HG03460 (cell line): Measurements from ENCODE around the gene OSBPL3.

ENCODE experiments used
- ATAC-seq: cut with Tn5 transposase; IDR thresholded peaks from one replicate; pipeline ENCODE4 v1.9.1; 2021; ENCODE audit not compliant: unreplicated experiment

The OSBPL3 gene

DNA sequence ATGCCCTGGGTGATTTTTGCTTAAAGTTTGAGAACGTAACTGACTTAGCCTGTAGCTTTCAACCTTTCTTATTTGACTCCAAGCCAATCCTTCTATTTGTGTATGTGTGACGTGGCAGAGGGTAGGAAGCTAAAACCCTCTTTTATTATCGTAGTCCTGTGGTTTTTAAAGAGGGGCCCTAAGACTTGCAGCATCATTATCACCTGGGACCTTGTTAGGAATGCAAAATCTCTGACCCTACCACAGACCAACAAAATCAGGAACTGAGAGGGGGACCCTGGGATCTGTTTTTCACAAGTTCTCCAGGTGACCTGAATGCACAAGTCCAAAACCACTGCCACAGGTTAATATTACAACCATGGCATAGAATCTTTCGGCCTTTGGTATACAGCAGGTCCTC is 80.1 kb downstream of the OSBPL3 start:
- ATAC-seq: peak; percentile 58

DNA sequence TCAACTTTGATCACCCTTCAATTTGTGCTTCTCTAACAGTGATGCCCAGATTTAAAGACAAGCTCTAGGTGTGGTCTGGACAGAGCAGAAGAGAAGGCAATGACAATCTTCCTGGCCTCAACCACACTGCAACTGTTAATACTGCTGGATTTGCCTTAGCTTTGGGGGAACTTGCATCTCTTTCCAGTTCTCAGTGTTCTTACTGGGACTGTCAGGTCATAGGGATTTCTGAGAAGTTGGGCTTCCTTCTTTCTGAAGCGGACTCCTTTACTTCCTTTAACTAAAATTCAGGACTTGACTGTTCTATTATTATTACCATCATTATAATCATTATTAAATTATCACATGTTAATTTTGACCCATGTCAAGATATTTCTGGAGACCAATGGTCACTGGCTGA is 80.8 kb downstream of the OSBPL3 start:
- no peak for ATAC-seq

DNA sequence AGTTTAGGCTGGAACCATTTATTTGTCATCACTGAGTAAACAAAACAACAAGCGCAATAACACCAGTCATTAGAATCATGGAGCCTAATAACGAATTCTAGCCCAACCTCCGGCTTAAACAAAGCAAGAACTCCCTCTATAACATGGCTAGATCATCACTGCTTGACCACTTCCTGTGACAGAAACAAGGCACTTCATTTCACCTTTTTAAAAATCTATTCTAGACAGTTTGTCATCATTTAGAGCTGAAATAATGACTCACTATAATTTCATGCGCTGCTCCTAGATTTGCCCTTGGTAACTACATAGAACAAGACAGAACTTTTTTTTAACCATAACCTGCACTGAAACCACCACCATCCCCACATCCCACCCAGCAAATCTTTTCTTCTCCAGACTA is 81.3 kb downstream of the OSBPL3 start:
- peak; percentile 34 for ATAC-seq

DNA sequence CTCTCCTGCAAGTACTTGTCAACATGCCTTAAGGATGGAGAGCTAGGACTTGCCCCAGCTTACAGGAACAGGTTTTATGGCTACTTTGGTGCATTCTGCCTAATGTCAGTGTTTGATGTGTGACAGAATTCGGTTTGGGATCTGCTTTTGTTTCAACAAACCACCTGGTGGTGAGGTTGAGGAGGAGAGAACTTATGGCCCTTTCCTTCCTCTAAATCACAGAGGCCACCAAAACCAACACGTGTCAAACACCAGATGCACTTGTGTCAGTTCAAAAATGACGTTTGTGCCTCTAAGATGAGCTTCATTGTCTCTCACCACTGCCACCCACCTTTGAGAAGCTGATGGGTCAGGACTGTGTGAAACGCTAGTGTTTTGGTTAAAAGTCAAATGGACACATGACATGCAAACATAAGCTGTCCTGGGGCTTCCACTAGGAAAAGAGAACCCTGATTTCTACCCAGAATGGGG is 83.9 kb downstream of the OSBPL3 start:
- ATAC-seq: peak; percentile 52

DNA sequence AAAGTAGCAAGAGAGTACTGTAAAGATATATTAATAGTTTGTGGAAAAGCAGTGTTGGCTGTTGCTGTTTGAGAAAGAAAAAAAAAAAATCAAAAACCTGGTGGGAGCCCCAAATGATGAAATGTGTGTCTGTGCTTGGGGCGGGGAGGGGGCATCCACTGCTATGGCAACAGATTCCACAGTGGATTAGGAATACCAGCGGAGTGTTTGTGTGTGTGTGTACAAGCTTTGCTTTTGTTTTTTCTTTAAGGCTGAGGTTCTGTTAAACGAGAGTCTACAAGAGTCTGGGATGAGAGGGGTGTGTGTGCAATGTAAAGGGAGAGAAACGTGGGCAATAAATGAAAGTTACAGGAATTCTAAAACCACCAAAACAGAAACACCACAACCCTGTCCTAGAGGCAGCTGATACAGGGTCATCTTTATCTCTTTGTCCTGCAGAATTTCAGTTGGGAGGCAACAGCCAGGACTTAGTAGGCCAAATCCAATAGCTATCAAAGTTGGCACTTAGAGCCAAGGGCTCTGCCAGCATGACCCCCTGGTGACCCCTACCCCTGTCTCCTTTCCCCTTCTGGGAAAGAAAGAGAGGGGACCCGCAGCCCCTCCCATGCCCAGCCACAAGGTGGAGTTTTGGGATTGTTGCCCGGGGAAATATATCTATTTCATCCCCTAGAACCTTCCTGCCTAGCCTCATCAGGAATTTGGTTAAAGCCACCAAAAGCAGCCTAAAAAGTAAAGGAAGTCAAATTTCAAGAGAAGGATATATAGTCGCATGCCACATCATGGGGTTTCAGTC is 85.4 kb downstream of the OSBPL3 start:
- no peak for ATAC-seq

DNA sequence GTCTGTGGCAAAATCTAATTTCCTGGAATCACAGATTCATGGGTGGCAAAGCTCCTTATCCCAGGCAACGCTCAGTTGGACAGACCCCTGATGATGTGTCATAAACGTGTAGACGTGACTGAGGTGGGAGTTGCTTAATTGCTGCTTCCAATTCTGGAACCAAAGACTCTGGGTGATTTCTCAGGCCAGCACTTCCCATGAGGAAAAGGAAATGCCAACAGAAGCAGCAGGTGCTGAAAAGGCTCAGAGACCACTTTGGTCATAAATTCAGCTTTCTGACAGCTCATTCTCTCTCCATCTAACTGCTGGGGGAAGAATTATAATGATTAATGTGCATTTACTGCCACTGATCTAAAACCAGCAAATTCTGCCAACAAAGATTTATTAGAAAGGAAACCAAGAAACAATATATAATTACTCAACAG is 88.7 kb downstream of the OSBPL3 start:
- ATAC-seq: no peak

DNA sequence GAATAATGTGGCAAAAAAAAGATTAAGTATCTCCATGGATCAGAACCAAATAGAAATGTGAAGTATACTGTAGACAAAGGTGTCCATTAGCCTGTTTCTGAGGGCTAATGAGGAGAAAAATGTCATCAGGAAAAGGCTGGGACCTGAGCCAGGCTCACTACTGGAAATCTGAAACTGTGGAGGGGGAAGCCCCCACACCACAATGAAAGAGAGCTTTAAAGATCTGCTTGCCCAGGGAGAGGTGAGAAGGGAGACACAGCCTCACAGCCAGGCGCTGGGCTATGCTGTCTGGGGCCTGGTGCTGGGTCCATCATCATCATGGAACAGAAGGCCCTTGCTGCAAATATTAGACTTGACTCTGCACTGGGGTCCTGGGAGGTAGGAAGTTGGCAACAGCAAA is 90.4 kb downstream of the OSBPL3 start:
- ATAC-seq: no peak

DNA sequence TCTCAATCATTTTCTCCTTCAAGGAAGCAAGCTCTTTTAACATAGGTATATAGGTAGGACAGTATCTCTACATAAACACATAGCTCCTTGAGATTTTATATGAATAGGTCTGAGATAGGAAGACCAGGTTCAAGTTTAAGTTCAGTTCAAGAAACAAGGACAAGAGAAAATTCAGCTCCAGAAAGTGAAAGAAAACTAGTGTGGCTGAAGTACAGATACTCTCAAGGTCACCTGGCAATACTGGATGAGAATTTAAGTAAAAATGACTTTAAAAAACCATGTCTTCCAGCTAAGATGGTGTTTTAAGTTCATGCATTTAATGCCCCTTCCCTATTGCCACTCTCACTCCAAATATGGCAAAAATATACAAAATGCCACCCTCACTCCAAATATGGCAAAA is 91.3 kb downstream of the OSBPL3 start:
- ATAC-seq: no peak

DNA sequence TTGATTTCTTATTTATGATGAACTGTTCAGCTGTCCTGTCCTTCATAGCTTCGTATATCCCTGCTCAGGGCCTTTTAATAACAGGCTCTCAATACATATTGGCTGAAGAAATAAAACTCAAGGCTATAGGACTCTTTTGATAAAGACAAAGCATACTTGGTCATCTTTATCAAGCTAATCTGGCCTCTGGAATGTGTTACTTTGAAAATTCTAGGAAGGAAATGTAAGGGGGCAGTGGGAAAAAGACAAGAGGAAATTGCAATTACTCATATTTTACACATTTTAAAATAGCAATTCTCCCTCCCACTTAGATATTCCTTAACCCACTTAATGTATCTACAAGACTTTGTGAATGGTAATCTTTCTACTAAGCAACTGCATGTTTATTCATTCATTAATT is 94.3 kb downstream of the OSBPL3 start:
- ATAC-seq: no peak

DNA sequence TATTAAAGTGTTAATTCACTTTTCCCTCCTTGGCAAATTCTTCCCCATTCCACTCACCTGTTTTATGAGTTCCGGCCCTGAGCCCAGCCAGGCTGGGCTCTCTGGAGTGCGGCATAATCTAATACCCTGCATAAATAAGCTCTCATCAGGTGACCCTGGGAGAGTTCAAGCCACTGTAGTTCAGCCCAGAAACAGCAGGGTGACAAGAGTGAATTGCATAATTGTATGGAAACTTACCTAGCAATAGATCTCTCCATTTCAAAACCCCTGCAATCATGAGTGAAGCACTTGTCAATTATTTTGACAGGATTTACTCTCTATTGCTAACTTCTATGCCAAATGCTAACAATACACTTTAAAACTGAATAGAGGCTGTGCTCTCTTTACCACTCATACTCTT is 94.7 kb downstream of the OSBPL3 start:
- no peak for ATAC-seq

DNA sequence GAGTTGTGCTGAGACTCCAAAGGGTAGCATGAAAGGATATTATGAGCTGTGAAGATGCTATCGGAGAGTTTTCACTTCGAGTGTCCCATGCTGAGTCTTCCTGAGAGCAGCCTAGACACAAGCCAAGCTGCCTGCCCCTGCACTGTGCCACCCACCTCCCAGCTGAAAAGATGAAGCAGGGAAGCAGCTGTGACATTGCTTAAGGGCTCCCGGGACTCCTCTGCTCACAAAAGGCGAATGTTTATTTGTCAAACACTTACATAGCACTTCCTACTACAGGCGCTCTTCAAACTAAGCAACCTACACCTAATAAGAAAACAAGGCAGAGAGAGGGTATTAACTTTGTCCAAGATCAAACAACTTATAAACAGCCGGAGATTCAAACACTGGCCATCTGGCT is 95.6 kb downstream of the OSBPL3 start:
- no peak for ATAC-seq

DNA sequence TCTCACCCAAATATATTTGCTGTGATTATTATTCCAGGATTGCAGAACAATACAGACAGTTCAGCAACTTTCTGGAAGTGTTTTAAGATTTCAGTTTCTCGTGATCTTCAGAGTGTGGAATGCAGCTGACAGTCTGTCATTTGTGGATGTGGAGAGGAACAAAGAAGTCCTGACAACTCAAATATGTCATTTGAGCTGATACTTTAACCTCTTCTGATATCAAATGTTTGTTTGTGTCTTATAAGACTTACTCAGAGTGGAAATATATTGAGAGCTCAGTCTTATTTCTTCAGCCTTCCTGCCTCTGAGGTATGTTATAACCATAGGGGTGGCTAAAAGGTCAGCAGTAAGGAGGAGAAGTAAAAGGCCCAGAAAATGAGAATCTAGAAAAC is 96.4 kb downstream of the OSBPL3 start:
- no peak for ATAC-seq

DNA sequence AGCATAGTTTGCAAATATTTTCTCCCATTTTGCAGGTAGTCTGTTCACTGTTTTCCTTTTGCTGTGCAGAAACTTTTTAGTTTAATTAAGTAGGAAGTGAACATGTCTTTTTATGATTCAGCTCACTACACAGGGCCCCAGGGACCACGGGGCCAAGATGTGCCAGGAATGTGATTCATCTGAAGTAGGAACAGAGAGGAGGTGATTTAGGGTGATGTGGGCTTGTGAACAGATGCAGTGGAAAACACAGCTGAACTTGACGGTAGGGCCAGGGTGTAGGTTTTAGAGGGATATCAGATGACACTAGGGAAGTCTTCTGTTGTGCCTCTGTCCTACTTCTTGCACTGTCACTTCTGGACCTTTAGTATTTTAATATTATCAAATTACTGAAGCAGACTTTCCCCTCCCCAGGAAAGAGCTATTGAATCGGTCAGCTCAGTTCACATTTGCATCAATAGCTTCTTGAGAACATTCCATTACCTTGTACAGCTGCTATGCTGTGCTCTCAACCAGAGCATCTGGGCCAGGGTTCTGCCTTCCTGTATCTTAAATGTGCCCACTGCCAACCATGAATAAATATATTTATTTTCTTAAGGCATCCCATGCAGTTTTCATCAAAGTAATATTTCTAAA is 96.9 kb downstream of the OSBPL3 start:
- ATAC-seq: no peak

DNA sequence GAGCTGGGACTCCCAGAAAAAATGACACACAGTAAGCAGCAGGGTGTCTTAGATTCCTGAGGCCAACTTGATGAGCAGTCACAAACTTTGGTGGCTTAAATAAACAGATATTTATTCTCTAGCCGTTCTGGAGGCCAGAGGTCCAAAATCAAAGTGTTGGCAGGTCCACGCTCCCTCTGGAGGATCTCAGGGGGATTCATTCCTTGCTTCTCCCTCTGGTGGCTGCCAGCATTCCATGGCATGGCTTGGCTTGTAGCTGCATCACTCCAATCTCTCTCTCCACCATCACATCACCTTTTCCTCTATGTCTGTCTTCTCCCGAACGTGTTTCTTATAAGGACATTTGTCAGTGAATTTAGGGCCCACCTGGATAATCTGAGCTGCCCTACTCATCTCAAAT is 98.4 kb downstream of the OSBPL3 start:
- ATAC-seq: no peak

DNA sequence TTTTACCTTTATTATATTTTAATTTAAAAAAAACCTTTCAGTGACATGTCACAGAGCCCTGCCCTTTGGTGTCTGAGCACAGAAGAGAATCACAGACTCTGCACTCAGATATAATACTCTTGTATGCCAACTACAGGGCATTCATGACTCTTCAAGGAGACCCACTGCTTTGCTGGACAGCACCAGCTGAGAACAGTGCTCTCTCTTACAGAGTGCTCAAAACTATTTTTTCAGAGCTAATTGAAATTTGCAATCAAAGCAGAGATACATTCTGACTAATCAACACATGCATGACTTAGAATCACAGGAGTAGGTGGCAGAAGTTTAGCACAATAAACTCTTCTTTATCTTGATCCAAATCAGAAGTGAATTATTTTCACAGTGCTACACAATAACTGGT is 99.1 kb downstream of the OSBPL3 start:
- no peak for ATAC-seq

DNA sequence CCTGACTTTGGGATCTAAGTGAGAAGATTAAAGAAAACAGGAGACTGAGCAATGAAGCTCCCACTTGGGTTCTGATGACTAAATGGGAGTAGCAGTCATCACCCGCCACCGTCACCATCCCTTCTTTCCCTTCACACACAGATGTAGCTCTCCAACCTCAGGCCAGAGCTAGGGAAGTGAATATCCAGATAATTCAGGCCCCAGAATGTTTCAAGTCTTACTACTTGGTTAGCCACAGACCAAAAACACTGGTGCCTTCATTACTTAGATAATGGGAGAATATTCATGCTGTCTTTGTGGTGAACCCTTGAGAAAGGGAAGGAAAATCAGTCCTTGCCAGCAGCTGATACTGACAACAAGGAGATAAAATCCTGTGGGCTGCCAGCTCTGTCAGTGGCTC is 100.7 kb downstream of the OSBPL3 start:
- no peak for ATAC-seq

DNA sequence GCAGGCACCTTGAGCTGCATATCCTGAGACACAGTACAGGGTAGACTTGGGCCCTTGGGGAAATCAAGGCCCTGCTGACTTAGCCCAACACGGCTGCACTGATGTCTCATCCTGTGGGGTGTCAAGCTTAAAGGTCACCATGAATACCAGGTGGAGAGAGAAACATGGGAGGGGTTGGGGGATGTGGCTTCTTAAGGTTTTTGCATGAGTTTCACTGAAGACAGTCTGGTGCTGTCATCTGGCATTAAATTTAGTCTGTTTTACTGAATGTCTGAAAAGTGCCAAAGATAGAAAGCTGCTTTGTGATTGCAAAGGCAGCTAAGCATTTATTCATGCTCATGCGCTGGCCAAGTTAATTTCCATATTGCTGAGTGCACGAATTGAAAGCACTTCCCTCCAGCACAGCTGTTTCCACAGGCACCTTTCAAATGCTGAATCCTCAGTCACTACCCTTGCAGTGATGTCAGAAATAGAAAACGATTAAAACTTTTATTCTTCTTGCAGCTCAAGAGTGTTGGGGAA is 102.1 kb downstream of the OSBPL3 start:
- peak; percentile 92 for ATAC-seq

DNA sequence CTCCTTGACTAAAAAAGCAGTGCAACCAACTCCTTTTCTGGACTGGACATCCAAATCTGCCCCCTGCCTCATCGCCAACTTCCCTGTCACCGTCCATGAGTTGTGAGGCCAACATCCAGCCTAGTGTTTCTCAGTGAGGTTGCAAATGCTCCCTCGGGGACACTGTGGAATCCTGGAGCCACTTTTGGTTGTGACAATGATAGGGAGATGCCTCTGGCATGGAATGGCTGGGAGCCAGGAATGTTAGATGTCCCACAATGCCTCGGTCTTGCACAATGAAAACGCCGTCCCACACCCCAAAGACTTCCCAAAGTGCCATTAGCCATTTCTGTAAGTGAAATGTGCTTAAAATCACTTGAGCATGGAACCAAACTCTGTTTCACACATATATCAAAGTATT is 105.2 kb downstream of the OSBPL3 start:
- no peak for ATAC-seq

DNA sequence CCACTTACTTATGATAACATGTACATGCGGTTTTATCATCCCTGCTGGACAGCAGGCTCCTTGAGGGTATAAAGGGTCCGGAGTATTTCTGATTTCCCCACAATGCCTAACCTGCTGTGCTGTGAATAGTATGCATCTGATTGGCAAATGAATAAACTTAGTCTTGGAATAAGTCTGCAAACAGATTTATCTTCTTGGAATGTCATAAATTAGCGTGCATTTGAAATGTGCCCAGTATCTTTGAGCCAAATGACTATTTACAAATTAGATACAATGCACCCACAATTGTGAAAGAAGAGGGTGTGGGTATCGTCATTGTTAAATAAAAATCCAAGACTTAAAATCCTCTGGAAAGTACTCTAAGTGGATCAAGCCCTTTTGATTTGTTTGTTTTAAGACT is 106.0 kb downstream of the OSBPL3 start:
- ATAC-seq: no peak

DNA sequence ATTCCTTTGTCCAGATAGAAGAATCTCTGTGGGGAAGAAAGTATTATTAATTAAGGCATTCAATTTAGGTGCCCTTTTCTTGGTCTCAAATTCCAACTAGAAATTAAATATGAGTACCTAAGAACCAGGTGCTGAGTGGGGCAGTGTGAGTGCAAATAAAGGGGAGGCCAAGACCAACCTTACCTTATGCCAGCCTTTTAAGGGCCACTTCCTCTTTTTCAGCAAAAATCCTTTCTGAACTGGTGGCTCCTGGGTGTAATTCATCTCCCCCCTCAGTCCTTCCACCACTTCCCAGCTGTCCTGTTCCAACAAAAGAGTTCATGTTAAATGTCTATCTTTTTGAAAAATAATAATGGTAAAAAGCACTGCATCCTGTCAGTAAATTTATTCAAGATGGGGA is 108.2 kb downstream of the OSBPL3 start:
- peak; percentile 65 for ATAC-seq

DNA sequence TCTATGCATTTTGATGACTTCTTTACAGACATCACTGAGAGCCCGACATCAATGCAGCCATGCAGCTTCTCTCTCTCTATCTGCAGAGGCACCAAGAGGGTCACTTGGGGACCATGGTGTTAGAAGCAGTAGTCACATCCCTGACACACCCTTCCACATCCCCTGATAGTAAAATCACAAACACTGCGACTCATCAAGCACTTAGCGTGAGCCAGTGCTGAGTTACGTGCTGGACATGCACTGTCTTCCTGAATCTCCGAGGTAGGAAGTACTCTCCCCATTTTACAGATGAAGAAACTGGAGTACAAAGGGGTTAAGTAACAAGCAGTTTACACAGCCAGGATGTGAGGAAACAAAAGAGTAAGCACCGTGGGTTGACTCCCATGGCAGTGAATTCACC is 109.2 kb downstream of the OSBPL3 start:
- no peak for ATAC-seq

DNA sequence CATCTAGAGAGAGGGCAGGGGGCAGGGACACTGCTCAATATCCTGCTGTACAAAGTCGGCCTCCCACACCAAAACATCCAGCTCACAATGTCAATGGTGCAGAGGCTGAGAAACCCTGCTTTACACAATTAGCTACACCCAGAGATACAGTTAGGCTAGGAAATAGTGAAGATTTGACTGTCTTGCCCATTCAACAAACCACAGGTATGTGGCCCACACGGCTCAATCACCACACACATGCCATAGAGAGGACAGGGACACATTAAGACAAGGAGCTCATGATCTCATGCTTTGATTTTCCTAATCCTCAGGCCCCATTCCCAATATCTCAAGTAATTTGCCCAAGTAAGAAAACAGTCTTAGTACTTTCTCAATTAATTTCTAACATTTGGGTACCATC is 110.4 kb downstream of the OSBPL3 start:
- ATAC-seq: no peak
